B cell (primary cell): ENCODE measurements around the gene ADK.

Experiments used
- CTCF ChIP-seq: fragments of 200-600 bp; IDR thresholded peaks from one replicate; pipeline ENCODE4 v1.8.0; 2022; ENCODE audit warnings: antibody characterized with exemption, mild to moderate bottlenecking
- EZH2 ChIP-seq: IDR thresholded peaks from 2 replicates; pipeline ENCODE4 v1.6.1; 2012; ENCODE audit warnings: borderline replicate concordance, low read depth, mild to moderate bottlenecking, moderate library complexity, low read length; ENCODE audit not compliant: insufficient read depth, poor library complexity, severe bottlenecking

- TF ChIP-seq CTCF (no peak), EZH2 (no peak)
Measured at GRCh38 chr10:74314166-74314565, 163.1 kb downstream of the ADK start.
